GM12874 (cell line): ENCODE measurements around the gene SAFB.

Source experiments
- TF ChIP-seq, protein P1 (sequence below): IDR thresholded peaks from 2 replicates; pipeline ENCODE4 v1.5.1; 2011; ENCODE audit warnings: low read depth, mild to moderate bottlenecking, control low read depth, low read length, moderate library complexity; ENCODE audit not compliant: insufficient read depth

The SAFB gene

DNA sequence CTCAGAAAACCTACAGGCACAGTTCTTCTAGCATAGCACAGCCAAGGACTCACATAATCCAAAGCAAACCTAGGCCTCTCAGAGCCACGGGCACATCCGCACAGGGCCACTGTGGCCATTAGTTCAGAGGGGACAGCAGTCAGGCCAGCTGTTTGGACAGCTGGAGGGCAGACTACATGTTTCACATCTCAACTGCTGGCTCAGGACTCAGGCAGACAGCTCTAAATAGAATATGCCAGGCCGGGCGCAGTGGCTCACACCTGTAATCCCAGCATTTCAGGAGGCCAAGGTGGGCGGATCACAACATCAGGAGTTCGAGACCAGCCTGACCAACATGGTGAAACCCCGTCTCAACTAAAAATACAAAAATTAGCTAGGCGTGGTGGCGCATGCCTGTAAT, 27.1 kb upstream of the SAFB start:
- TF ChIP-seq, protein P1, sequence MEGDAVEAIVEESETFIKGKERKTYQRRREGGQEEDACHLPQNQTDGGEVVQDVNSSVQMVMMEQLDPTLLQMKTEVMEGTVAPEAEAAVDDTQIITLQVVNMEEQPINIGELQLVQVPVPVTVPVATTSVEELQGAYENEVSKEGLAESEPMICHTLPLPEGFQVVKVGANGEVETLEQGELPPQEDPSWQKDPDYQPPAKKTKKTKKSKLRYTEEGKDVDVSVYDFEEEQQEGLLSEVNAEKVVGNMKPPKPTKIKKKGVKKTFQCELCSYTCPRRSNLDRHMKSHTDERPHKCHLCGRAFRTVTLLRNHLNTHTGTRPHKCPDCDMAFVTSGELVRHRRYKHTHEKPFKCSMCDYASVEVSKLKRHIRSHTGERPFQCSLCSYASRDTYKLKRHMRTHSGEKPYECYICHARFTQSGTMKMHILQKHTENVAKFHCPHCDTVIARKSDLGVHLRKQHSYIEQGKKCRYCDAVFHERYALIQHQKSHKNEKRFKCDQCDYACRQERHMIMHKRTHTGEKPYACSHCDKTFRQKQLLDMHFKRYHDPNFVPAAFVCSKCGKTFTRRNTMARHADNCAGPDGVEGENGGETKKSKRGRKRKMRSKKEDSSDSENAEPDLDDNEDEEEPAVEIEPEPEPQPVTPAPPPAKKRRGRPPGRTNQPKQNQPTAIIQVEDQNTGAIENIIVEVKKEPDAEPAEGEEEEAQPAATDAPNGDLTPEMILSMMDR = no peak

DNA sequence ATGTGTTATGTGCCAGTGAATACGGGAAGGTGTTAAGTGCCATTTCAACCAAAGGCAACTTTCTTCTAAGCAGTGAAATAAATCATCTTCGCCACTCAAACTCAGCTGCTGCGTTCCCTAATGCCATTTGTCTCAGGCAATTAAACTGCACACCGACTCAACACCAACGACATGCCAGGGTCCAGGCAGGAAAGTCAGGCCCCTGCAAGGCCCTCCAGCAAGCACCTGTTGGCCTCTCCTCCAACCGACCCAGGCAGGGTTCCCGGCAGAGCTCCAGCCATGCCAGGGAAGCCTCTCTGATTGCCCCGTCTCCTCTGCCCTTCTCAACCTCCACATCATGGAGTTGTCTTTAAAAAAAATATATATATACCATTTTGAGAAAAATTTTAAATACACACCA, 22.1 kb upstream of the SAFB start:
- TF ChIP-seq, protein P1 = no peak

DNA sequence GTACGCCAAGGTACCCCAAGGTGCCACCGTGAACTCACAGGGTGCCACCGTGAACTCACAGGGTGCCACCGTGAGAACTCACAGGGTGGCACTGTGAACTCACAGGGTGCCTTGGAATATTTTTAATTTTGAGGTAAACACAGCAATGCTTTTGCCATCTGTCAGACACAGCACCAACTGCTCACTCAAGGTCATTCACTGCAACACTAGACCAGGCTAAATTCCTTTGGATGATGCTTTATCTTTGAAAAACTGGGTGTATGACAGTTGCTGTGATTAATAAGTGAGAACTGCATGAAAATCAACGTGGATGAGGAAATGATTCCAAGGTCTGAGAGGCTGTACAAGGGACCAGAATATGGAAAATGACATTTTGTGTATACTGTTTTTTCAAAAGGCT, 19.3 kb upstream of the SAFB start:
- TF ChIP-seq, protein P1 = no peak

DNA sequence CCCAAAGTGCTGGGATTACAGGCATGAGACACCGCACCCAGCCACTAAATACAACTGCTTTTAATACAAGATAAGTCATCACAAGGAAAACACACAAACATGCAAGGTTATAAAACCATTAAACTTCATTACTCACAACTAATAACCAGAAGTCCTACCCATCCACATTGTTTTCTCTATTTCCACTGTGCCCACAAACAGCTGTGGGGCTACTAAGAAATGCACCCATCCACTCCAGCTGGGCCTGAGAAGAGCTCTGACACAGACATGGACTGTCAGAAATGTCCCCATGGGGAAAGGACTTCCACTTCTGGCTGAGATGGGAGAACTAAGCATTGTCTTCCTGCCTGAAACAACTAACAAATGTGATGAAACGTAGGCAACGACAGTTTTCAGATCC, 17.5 kb upstream of the SAFB start:
- TF ChIP-seq, protein P1 = no peak

DNA sequence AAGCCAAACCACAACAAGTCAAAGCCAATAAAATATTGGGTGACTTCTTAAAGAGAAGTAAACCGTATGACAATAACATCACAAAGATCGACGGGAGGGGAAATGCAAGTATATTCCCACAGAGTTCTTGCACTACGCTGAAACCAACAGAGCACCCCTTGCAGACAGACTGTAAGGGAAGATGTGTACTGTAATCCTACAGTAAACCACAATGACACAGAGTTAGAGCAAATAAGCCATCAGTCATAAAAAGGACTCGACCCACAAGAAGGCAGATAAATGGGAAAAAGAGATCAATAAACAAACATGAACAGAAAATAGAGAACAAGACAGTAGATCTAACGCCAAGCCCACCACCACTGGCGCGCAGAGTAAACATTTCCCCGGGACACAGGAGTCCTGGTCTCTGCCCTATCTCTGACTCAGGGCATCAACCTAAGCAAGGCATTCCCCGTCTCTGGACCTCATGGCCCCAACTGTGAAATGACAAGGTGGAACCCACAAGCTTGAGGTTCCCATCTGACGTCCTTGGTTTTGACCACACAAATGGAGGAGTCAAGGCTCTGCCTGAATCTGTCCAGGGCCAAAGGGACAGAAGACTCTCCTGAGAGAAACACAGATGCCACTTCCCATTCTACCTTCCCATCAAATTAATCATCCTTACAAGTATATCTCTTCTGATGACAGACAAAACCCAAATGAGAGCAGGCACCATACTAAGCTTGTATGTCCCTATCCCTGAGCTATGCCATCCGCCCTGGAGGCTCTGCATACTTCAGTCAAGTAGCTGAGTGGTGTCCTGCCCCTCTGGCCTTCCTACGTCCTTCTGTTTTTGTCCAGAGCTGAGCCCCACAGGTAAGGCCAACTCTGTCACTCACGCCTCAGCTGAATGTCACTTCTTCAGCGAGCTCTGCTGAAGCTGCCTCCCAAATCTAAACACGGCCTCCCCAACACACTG, 15.3 kb upstream of the SAFB start:
- TF ChIP-seq, protein P1 = no peak

DNA sequence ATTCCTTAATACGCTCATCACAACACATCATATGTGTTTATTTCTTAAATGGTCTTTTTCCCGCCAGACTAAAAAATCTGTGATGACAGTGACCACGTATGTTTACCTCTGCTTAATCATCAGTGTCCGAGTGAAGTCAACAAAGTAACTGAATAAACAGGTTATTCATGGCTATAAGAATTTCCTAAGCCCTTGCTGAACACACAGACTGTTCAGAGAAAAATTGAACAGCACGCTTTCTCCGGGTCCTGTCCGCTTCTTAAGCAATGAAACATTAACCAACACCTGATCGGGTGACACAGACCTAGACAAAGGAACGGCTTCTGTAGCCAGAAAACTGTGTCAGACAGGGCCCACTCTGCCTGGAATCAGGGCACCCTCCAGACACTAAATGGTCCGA, 14.6 kb upstream of the SAFB start:
- TF ChIP-seq, protein P1 = no peak

DNA sequence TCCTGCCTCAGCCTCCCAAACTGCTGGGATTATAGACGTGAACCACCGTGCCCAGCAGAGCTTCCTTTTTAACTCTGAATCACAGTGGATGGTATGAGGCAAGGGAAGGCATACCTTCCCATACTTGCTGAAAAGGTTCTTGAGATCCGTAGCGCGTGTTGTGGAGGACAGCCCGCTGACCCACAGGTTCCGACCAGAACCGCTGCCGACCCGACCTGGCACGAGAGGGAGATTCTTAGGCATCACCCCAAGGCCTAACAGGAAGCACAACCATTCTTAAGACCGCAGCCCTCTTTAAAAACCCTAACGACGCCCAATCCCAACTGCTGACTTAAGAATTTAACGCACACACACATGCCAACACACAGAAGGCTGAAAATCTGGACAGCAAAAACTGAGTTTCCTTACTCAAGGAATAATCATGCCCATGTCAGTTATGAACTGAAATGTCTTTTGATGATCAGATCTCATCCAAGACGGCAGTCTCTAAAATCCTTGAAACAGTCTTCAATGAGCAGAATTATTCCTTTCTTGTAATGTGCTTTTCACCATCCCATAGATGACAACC, 12.9 kb upstream of the SAFB start:
- TF ChIP-seq, protein P1 = no peak
